ENCODE measurements around the gene CDH4. TPM values are rescaled to one million over a fixed set of nuclear protein-coding genes. Genes with fewer than 3 reads are reported as not detected.

CDH4 gene
- total RNA-seq, 4 donors from 2014 or later = 0.13 to 0.38 (median 0.21) TPM; not detected in 1

DNA sequence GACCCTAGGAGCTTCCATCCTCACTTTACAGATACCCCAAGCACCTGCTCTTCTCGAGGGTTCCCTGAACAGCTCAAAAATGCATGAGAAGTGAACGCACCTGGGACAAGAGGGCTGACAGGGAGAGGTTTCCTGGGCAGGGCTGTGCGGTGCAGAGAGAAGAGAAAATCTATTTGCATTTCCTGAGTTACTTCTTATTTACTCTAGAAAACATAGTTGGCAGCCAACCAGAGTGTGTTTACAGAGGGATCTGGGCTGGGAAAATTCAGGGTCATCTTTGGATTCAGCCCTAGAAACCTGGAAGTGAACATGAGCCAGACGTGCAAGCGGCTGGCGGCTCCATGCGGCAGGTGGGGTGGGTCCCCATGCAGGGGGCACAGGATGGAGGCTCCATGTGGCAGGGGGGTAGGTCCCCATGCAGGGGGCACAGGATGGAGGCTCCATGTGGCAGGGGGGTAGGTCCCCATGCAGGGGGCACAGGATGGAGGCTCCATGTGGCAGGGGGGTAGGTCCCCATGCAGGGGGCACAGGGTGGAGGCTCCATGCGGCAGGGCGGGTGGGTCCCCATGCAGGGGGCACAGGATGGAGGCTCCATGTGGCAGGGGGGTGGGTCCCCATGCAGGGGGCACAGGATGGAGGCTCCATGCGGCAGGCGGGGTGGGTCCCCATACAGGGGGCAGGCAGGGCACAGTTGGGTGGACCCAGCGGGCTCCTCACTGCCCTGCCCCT is 471.6 kb downstream of the CDH4 start:
- Histone ChIP-seq H3K4me1 (no peaks in the 10 kb centered on the region), H3K36me3 (no peaks in the 10 kb centered on the region), H3K27me3 (peaks cover 0 to 36% (median 0%) of the 10 kb centered on the region in 4 donors), H3K27ac (no peak overlapping the region), H3K4me3 (no peak overlapping the region), H3K9me3 (no peaks in the 10 kb centered on the region)
- TF ChIP-seq, protein P1, sequence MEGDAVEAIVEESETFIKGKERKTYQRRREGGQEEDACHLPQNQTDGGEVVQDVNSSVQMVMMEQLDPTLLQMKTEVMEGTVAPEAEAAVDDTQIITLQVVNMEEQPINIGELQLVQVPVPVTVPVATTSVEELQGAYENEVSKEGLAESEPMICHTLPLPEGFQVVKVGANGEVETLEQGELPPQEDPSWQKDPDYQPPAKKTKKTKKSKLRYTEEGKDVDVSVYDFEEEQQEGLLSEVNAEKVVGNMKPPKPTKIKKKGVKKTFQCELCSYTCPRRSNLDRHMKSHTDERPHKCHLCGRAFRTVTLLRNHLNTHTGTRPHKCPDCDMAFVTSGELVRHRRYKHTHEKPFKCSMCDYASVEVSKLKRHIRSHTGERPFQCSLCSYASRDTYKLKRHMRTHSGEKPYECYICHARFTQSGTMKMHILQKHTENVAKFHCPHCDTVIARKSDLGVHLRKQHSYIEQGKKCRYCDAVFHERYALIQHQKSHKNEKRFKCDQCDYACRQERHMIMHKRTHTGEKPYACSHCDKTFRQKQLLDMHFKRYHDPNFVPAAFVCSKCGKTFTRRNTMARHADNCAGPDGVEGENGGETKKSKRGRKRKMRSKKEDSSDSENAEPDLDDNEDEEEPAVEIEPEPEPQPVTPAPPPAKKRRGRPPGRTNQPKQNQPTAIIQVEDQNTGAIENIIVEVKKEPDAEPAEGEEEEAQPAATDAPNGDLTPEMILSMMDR (IDR thresholded peaks at IDR 0.05) = no peak
- no peak for TF ChIP-seq POLR2A (IDR thresholded peaks at IDR 0.05)
- intact Hi-C loops (cut with DNase I) = no loop called here
- DNase-seq = no peak
- 54 to 66% methylated on average over 3 of the region's 12 CpGs for WGBS, 2 donors

DNA sequence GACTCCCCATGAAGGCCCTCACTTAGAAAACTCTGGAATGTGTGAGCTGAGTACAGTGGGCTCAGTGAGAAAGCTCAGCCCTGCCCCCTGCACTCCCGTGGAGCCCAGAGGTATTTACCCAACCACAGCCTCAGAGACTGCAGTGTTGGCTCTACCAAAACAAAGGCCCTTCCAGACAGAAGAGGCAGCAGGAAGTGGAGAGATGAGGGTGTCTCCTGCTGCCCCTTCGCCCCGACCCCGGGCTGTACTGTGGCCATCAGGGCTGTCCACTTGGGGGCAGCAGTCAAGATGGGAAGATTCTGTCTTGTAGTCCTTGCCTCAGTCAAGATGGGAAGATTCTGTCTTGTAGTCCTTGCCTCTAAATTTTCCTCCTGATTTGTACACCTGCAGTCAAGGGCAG is 472.3 kb downstream of the CDH4 start:
- H3K36me3 ChIP-seq = no peaks in the 10 kb centered on the region
- no peak overlapping the region for H3K27ac ChIP-seq
- no peak for TF ChIP-seq POLR2A (IDR thresholded peaks at IDR 0.05)
- peaks cover 0 to 32% (median 0%) of the 10 kb centered on the region in 4 donors for H3K27me3 ChIP-seq
- no peaks in the 10 kb centered on the region for H3K4me1 ChIP-seq
- H3K4me3 ChIP-seq = no peak overlapping the region
- WGBS, 2 donors = 0 to 10% methylated on average over 2 to 4 of the region's 4 CpGs
- no peaks in the 10 kb centered on the region for H3K9me3 ChIP-seq
- intact Hi-C loops (cut with DNase I) = no loop called here
- no peak for DNase-seq

DNA sequence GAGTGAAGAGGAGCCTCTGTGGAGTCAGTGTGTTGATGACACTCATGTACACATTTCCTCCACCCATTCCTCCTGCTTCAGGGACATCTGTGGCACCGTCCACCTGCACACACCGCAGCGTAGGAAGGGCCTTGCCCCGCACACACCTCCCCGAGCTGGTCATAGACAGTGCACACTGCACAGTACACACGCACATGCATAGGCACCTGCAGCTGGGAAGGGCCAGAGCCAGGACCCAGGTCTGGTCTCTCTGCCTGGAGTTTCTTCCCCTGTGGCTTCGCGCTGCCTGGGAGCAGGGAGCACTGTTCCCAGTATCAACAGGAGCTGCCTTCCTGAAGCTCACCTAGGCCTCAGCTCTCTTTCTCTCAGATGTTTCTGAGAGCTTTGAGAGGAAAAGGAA is 473.1 kb downstream of the CDH4 start:
- TF ChIP-seq, protein P1 (IDR thresholded peaks at IDR 0.05) = no peak
- TF ChIP-seq POLR2A (IDR thresholded peaks at IDR 0.05) = no peak
- intact Hi-C loops (cut with DNase I) = no loop called here
- H3K4me3 ChIP-seq = no peak overlapping the region
- DNase-seq = no peak
- peaks cover 0 to 24% (median 0%) of the 10 kb centered on the region in 4 donors for H3K27me3 ChIP-seq
- 79% methylated on average over 8 of the region's 8 CpGs; no CpG with 5 or more reads in 1 of the 2 donors for WGBS, 2 donors
- no peaks in the 10 kb centered on the region for H3K4me1 ChIP-seq
- no peaks in the 10 kb centered on the region for H3K9me3 ChIP-seq
- no peaks in the 10 kb centered on the region for H3K36me3 ChIP-seq
- no peak overlapping the region for H3K27ac ChIP-seq

DNA sequence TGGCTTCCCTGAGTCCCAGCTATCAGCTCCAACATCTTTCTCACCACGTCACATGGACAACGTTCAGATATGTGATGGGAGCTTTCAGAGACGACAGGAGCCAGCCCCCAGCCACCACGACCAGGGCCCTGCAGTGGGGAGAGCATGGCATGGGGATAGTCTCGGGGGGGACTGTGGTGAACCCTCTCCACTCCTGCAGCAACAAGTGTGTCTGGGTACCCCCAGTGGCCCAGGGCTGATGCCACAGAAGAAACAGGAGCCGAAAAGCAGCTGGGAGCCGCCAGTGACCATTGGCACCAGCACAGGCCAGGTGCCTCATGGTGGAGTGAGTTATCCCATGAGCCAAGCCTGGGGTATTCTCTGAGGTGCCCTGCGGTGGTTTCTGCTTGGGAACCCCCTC is 473.9 kb downstream of the CDH4 start:
- TF ChIP-seq, protein P1 (IDR thresholded peaks at IDR 0.05) = no peak
- no peak for TF ChIP-seq POLR2A (IDR thresholded peaks at IDR 0.05)
- H3K9me3 ChIP-seq = no peaks in the 10 kb centered on the region
- no peak overlapping the region for H3K4me3 ChIP-seq
- intact Hi-C loops (cut with DNase I) = no loop called here
- H3K4me1 ChIP-seq = no peaks in the 10 kb centered on the region
- H3K36me3 ChIP-seq = no peaks in the 10 kb centered on the region
- DNase-seq = no peak
- 51% methylated on average over 5 of the region's 8 CpGs; no CpG with 5 or more reads in 1 of the 2 donors for WGBS, 2 donors
- no peak overlapping the region for H3K27ac ChIP-seq
- peaks cover 0 to 21% (median 0%) of the 10 kb centered on the region in 4 donors for H3K27me3 ChIP-seq

DNA sequence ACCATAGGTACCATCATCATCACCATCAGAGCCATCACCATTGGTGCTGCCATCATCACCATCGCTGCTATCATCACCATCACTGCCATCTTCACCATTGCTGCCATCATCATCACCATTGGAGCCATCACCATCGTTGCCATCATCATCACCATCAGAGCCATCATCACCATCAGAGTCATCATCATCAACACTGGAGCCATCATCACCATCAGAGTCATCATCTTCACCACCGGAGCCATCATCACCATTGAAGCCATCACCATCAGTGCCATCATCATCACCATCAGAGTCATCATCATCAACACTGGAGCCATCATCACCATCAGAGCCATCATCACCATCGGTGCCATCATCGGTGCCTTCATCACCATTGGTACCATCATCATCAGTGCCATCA is 474.9 kb downstream of the CDH4 start:
- no peaks in the 10 kb centered on the region for H3K36me3 ChIP-seq
- peaks cover 0 to 17% (median 0%) of the 10 kb centered on the region in 4 donors for H3K27me3 ChIP-seq
- intact Hi-C loops (cut with DNase I) = no loop called here
- H3K27ac ChIP-seq = no peak overlapping the region
- H3K4me3 ChIP-seq = no peak overlapping the region
- H3K9me3 ChIP-seq = no peaks in the 10 kb centered on the region
- no peaks in the 10 kb centered on the region for H3K4me1 ChIP-seq
- TF ChIP-seq POLR2A (IDR thresholded peaks at IDR 0.05) = no peak
- 91 to 93% methylated on average over 5 of the region's 5 CpGs for WGBS, 2 donors
- no peak for DNase-seq

DNA sequence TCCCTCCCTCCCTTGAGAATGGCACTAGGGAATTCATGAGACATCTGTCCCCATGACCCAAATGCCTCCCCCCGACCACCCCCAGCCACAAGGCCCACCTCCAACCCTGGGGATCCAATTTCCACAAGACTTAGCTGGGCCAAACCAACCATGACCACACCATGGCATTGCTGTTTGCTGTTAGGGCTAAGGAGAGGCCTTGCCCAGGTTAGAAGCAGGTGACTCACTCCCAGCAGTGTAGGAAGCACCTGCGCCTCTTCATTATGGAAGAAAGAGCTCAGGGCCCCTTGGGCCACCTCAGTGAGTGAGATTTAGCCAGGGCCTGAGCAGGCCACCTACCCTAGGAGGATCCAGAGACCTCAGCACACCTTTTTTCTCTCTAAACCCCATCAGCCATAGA is 475.7 kb downstream of the CDH4 start:
- no peaks in the 10 kb centered on the region for H3K36me3 ChIP-seq
- no peaks in the 10 kb centered on the region for H3K4me1 ChIP-seq
- H3K27ac ChIP-seq = no peak overlapping the region
- no peak overlapping the region for H3K4me3 ChIP-seq
- WGBS, 2 donors = 75% methylated on average over 1 of the region's 2 CpGs; no CpG with 5 or more reads in 1 of the 2 donors
- intact Hi-C loops (cut with DNase I) = no loop called here
- no peak for TF ChIP-seq POLR2A (IDR thresholded peaks at IDR 0.05)
- TF ChIP-seq, protein P1 (IDR thresholded peaks at IDR 0.05) = no peak
- peaks cover 0 to 20% (median 0%) of the 10 kb centered on the region in 4 donors for H3K27me3 ChIP-seq
- no peak for DNase-seq
- H3K9me3 ChIP-seq = no peaks in the 10 kb centered on the region
